DND-41 (cell line): ENCODE measurements around the gene TMEM145.

Experiments used
- EZH2 ChIP-seq: IDR thresholded peaks from 3 replicates; pipeline ENCODE4 v1.6.1; 2012; ENCODE audit warnings: borderline replicate concordance, low read depth, mild to moderate bottlenecking, moderate library complexity, low read length, inconsistent platforms; ENCODE audit not compliant: severe bottlenecking
- TF ChIP-seq, protein P1 (sequence below): IDR thresholded peaks from 2 replicates; pipeline ENCODE4 v1.5.1; 2012; ENCODE audit warnings: borderline replicate concordance, low read length, moderate library complexity, mild to moderate bottlenecking; ENCODE audit not compliant: poor library complexity, severe bottlenecking; ENCODE audit errors: extremely low read depth

DNA sequence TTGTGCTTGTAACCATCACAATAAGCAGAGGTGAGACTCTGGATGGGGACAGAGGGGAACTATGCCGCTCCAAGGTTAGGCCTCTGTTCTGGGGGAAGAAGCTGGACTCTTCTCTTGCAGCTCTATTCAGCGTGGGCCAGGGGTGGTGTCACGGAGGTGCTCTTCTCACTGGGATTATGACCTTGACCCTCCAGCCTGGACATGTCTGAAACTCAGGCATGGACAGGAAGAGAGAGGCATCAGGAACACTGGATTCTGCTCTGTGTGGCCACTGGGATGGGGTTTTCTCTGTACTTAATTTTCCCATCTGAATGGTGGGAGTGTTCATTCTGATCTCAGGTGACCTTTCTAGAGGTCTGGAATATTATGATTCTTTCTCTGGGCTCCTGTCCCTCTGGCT lies 19.9 kb downstream of the TMEM145 start:
- TF ChIP-seq, protein P1, sequence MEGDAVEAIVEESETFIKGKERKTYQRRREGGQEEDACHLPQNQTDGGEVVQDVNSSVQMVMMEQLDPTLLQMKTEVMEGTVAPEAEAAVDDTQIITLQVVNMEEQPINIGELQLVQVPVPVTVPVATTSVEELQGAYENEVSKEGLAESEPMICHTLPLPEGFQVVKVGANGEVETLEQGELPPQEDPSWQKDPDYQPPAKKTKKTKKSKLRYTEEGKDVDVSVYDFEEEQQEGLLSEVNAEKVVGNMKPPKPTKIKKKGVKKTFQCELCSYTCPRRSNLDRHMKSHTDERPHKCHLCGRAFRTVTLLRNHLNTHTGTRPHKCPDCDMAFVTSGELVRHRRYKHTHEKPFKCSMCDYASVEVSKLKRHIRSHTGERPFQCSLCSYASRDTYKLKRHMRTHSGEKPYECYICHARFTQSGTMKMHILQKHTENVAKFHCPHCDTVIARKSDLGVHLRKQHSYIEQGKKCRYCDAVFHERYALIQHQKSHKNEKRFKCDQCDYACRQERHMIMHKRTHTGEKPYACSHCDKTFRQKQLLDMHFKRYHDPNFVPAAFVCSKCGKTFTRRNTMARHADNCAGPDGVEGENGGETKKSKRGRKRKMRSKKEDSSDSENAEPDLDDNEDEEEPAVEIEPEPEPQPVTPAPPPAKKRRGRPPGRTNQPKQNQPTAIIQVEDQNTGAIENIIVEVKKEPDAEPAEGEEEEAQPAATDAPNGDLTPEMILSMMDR: no peak
- TF ChIP-seq EZH2: no peak
